ENCODE results near the gene PRKD1.

PRKD1 gene

DNA sequence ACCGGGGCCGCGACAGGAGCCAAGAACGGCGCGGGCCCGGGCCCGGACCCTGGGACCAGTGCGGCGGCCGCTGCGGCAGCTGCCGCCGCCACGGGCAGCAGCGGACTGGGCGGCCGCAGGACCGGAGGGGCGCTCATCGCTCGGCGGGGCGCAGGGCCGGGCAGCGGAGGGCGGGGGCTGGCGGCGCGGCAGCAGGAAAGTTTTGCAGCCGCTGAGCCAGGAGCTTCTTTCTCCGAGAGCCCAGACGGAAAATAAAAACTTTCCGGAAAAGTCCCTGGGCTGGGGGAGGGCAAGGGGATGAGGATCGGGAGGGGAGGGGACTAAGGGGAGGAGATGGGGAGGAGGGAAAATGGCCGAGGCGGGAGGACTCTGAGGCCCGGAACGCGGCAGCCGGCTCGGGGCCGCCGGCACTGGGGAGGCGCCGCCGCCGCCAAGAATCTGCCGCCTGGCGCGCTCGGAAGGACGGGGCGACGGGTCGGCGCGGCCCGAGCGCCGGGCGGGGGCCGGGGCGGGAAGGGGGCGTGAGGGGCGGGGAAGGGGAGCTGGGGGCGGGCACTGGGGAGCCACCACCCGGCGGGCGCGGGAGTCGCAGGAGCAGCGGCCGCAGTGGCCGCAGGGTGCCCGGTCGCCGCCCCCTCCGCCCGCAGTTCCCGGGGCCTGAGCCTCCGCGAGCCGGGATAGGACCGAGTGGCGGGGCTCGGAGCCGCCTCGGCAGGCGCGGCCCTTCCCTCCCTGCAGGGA lies at the start of gene PRKD1:
PRKD1 (minus strand) TSS at position 472 of the 741 bp plus-strand sequence.
- no peak for DNase-seq (ENCODE audit: low read depth)

DNA sequence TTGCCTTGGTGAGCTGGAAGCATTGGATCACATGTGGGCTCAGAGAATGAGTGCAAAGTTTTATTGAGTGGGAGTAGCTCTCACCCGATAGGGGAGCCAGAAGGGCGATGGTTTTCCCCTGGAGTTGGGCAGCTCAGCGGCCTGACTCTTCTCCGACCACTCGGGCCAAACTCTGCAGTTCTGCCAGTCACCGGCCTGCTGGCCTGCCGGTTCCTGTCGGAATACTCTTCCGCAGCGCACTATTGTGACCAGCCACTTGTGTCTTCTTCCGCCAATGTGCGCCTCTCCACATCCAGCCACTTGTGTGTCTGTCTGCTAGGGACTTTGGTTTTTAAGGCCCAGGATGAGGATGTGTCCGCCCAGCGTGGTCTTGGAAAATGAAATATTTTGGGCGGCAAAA lies 43.5 kb upstream of the PRKD1 start:
- DNase-seq (ENCODE audit: low read depth): no peak

DNA sequence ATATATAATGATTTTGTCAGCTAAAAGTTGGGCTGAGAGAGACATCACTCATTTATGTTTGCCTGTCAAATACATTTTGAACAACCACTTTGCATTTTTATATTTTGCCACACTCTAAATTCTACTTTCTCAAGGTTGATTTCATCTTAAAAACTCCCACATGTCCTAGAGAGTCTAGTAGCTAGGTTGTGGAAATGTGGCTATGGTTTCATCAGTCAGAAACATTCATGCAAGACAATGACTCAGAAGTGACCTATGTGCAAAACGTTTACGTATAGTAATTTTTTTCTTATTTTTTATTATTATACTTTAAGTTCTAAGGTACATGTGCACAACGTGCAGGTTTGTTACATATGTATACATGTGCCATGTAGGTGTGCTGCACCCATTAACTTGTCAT lies 27.4 kb upstream of the PRKD1 start:
- no peak for DNase-seq (ENCODE audit: low read depth)

DNA sequence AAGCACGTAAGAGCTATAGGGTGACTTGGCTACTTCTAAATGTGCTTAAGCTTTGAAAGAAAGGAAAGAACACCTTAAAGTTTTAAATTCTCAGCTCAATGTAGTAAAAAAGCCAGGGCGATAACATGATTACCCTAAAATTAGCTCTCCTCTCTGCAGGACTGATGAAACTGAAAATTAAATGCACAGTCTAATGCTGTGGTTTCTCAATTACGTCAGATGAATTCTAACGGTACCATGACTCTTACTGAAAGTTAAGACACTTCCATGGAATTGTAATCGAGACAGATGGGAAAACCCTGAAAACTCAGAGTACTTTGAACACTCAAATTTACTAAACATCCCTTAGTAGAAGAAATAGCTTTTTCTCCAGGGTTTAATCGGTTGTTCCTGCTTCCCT lies 25.9 kb upstream of the PRKD1 start:
- DNase-seq (ENCODE audit: low read depth): no peak

DNA sequence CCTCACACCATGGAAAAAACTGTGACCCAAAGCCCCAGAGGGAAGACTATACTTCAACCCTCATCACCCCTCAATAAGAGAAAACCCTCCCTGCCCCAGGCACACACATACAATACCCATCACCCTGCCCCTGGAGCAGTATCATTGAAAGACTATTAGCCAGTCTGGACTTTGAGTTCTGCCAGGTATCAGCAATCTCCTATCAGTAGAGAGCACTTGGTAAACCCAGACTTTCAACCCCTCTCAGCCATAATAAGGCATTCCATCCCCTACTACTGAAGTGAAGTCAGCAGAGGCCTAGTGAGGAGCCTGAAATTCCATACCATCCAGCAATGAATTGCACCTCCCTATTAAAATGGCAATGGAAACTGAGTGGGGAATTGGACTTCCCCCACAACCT lies 16.4 kb upstream of the PRKD1 start:
- DNase-seq (ENCODE audit: low read depth): no peak

DNA sequence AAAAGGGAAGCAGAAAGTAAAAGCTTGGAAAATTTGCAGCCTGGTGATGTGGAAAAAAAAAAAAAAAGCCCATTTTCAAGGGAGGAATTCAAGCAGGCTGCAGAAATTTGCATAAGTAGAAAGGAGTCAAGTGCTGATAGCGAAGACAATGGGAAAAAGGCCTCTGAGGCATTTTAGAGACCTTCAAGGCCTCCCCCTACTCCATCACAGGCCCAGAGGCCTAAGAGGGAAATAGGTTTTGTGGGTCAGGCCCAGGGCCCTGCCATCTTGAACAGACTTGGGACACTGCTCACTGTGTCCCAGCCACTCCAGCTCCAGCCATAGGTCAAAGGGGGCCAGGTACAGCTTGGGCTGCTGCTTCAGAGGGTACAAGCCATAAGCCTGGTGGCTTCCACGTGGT lies 13.8 kb upstream of the PRKD1 start:
- no peak for DNase-seq (ENCODE audit: low read depth)

DNA sequence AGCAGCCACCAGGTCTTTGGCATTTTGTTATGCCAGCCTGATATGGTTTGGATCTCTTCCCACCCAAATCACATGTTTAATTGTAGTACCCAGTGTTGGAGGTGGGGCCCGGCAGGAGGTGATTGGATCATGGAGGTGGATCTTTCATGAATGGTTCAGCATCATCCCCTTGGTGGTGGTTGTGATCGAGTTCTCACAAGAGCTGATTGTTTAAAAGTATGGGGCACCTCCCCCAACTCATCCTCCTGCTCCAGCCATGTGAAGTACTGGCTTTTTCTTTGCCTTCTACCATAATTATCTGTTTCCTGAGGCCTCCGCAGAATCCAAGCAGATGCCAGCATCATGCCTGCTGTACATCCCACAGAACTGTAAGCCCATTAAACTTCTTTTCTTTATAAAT lies 12.8 kb upstream of the PRKD1 start:
- DNase-seq (ENCODE audit: low read depth): no peak

DNA sequence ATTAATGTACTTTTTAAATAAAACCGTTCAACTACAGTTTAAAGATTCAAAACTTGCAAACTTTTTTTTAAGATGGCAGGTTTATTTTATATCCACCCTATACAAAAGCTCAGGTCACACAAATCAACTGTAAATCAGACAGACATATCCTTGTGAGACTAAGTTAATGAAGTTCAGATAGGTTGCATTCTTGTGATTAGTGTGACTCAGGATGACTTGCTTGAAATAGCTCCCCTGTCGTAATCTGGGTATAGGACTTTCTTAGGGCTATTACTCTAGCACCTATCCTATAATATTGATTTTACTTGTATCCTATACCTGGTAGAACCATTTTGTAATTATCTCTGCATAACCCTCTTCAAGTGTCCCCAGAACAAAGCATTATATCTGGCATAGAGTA lies 9.5 kb upstream of the PRKD1 start:
- no peak for DNase-seq (ENCODE audit: low read depth)

DNA sequence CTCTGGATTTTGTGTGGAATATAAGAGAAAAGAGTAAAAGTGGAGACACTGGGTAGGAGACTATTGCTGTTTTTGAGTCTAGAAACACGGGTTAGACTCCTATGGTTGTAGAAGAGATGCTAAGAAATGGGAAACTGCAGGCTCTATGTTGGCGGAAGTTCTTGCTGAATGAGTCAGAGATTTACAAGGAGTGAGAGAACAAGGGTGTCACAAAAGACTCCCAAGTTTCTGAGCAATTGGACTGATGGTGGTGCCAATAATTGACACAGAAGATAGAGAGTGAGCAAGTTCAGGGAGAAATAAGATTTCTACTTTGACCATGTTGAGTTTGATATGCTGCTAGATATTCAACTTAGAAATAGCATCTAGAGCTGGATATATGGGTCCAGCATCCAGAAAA lies 2.6 kb upstream of the PRKD1 start:
- no peak for DNase-seq (ENCODE audit: low read depth)

DNA sequence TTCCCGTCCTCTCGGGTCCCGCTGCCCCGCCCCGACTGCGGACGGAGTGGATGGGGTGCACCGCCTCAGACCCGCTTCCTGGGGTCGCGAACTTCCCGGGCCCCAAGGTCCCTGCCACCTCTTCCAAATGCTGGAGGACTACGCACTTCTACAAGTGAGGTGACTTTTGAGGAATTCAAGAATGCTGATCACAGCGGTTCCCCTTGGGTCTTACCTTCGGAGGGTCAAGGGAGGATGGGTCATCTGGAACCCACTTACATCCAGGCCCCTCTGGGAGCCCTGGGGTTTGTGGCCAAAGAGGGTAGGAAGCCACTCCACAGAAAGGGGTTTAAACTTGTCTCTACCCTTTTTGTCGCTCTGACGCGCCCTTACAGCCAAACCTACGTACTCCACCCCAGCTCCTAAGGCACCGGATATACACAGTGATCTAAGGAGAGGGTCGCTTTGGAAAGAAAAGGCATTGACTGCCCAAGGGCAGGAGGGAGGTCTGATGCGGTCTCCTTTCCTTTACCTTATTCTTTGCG lies 532 bp upstream of the PRKD1 start:
- no peak for DNase-seq (ENCODE audit: low read depth)

DNA sequence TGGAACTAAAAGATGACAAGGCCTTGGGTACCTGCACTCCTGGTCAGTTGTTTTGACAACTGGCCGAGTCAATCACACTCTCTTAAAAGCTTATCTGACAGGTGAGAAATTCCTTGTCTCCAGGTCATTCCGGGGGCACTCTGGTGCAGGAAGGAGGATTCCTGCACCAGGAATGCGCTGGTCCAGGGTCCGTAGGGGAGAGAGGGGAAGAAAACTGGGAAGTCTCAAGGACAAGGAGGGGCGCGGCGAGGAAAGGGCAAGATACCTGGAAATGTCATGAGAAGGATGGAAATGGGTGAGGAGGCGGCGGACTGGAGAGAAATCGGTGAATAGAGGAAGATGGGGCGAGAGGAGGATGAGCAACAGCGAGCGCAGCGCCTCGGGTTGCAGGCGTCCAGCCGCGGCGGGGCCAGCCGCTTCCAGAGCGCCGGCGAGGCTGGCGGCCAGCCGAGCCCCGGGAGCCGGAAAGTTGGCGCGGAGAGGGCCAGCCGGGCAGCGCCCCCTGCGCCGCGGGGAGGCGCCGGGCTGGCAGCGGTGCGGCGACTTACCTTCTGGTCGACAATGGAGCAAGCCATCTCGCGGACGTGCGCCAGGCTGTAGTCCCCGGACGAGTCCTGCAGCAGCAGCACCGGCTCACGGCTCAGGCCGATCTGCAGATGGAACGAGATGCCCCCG lies 809 bp downstream of the PRKD1 start:
- no peak for DNase-seq (ENCODE audit: low read depth)

DNA sequence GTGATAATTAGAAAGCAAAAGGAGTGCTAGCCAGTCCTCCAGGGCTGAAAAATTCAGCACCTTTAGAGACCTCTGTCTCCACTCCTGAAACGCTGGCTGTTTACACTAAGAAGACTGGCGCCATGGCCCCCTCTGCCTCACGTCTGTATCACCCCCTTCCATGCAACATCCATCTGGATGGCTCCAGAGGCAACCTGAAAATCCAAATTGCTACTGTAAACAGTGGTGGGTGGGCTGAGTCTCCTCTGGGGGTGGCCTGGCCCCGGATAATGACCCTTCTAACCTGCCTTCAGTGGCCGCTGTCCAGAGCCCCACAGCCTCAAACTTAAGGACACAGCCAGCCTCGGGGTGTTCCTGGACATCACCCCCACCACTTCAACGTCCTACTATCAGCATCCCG lies 1.4 kb downstream of the PRKD1 start:
- DNase-seq (ENCODE audit: low read depth): no peak

DNA sequence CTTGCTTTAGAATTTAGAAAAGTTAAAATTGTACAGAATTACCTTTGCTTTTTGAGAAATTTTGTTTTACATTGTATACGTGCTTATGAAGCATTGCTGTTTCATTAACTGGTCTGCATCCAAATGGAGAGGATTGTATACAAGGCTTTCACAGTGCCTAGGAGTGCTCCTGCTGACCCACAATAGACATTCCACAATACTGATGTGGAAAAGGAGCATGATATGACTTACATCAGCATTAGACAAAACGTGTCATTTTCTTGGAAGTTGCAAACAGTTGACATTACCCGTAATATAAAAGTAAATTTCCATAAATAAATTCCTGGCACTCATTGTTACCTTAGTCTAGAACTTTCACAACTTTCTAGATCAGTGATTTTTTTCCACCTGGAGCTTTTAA lies 1.9 kb downstream of the PRKD1 start:
- DNase-seq (ENCODE audit: low read depth): no peak

DNA sequence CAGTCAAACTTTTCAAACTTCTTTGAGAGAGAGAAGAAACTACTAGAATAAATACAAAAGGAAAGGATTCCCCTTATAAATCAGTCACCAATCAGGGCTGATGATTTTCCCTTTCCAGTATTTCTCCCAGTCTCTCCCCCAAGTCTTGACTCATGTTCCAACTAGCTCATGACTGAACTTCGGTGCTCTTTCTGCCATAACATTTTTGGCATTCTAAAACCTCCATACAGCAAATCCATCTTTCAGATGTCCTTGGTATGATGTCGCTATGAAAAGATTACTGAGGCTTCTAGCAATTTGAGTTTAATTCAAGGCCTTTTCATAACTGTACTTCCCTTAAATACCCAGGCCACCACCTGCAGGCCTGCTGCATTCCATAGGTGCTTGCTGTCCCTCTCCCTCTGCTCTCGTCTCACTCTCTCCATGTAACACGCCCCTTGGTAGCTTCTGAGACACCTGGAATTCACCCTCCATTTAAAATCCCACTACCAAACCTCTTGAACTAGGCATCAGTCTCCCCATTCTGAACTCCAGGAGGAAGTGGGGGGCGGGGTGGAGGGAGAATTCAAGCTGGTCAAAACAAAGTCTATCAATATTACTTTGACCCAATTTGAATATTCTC lies 2.4 kb downstream of the PRKD1 start:
- DNase-seq (ENCODE audit: low read depth): no peak

DNA sequence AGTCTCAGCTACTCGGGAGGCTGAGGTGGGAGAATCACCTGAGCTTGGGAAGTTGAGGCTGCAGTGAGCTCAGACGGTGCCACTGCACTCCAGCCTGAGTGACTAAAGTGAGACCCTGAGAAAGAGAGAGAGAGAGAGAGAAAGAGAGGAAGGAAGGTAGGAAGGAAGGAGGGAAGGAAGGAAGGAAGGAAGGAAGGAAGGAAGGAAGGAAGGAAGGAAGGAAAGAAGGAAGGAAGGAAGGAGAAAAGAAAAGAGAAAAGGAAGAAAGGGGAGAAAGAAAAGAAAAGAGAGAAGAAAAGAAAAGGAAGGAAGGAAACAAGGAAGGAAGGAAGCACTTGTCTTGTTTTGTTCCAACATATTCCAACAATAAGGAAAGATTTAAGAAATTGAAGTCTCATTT lies 7.8 kb downstream of the PRKD1 start:
- DNase-seq (ENCODE audit: low read depth): no peak

DNA sequence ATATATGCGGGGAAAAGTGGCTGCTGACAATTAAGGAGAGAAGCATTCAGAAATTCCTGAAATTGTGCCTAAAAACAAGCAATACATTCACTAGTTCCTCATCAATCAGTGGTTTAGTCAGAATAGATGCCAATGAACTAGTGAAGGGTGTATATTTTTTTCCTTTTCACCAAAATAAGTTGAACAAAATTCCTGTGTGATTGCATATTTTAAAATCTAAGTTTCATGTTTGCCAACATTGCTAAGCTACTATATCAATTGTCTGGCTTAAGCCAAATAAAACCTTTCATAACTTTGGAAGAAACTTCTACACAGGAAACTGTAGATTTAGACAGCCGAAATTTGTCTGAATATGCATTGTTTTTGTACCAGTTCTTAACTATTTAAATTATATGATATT lies 8.7 kb downstream of the PRKD1 start:
- DNase-seq (ENCODE audit: low read depth): no peak

DNA sequence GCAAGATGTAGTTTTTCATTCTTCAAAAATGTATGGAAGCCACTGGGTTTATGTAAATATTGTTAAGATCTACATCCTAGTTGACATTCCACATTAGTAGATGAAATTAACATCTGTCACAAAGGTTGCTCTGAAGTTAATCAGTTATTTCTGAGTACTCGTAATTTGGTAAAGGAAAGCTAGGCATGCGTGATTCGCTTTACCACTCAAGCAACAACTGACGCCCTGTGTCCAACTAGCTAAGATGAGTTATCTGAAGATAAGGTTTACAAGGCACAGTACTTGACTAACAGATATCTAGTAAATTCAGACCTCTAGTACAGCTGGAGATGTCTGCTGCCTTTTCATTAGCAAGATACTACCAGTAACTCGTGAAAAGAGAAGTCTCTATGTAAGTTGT lies 14.1 kb downstream of the PRKD1 start:
- no peak for DNase-seq (ENCODE audit: low read depth)

DNA sequence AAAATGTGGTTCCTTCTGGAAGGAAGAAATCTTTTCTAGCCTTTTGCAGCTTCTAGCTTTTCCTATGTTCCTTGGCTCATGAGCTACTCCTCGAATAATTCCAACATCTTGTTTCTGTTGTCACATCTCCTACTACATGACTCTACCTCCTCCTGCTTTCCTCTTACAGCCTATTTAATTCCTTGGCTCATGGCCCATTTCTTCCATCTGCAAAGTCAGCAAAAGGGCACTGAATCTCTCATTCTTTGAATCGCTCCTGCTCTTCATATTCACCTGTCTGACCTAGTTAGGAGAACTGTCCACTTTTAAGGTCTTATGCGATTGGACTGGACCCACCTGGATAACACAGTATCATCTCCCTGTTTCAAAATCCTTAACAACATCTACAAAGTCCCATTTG lies 15.8 kb downstream of the PRKD1 start:
- no peak for DNase-seq (ENCODE audit: low read depth)

DNA sequence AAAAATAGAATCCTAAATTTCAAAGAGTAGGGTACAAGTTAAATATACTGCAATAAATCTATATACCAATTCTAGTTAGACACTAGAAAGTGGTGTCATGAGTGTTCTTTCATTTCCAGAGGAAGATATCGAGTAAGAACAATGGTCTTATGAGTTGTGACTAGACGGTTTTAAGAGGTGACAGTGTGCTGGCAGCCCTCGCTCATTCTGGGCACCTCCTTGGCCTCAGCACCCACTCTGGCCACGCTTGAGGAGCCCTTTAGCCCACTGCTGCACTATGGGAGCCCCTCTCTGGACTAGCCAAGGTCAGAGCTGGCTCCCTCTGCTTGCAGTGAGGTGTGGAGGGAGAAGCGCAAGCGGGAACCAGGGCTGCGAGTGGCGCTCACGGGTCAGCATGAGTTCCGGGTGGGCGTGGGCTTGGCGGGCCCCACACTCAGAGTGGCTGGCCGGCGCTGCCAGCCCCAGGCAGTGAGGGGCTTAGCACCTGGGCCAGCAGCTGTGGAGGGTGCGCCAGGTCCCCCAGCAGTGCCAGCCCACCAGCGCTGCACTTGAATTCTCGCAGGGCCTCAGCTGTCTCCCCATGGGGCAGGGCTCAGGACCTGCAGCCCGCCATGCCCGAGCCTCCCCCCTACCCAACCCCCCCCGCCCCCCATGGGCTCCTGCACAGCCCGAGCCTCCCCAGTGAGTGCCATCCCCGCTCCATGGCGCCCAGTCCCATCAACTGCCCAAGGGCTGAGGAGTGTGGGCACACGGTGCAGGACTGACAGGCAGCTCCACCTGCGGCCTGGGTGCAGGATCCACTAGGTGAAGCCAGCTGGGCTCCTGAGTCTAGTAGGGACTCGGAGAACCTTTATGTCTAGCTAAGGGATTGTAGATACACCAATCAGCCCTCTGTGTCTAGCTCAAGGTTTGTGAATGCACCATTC lies 18.7 kb downstream of the PRKD1 start:
- DNase-seq (ENCODE audit: low read depth): no peak

DNA sequence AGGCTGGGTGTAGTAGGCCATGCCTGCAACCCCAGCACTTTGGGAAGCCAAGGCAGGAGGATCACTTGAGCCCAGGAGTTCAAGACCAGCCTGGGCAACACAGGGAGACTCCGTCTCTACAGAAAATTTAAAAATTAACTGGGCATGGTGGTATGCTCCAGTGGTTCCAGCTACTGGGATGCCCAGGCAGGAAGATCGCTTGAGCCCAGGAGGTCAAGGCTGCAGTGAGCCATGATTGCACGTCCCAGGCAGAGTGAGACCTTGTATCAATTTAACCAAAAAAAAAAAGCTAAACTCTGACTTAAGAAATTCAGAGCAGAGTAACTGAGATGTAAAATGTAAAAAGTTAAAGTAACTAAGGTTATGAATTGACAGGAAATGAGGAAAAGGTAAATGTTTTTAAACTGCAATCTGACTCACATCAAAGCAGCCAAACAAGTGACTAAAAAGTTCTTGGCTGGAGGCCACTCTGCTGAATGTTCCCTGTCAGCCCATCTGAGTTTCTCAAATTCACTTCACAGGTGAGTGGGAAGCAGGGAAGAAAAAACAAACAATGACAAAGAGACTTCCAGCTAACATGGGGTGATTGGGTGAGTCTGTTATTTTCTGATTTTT lies 21.3 kb downstream of the PRKD1 start:
- no peak for DNase-seq (ENCODE audit: low read depth)

DNA sequence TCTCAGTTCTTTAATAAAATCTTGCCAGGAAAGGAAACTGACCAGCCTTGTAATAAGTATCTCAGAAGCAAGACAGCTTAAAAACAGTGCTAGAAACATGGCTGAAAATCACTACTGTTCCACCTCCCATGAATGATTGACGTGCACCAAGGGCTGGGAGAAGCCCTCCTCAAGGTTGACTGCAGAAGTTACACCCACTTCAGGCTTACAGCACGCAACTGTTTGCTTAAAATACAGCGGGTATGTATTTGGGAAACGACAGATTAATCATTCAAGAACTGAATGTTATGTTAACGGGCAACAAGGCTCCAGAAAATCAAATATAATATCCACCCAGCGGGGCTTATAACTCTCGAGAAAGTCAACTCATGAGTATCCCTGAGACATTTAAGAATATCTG lies 22.1 kb downstream of the PRKD1 start:
- no peak for DNase-seq (ENCODE audit: low read depth)

Measured in HS-27A (cell line).